ENCODE results near the gene CACNA1B.

DNA sequence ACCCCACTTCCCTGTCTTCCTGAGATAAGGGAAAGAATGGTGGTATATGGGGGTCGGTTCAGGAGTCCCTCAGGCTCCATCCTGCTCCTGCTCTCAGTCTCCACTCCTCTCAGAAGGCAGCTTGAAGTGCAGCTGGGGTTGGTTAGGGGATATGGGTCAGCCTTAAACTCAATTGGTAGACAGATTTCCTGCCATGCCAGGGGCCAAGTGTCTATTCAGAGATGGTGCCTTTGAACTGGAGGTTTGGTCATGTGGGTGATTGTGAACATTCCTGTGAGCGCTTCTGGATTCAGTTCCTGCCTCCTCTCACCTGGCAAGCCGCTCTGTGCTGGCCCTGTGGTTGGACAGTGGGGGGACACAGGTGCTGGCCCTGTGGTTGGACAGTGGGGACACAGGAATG, 35.1 kb downstream of the CACNA1B start:
- TF ChIP-seq SUZ12 (IDR thresholded peaks at IDR 0.05; ENCODE audit: extremely low read depth, insufficient read depth, insufficient read length) (no peak), YY1 (IDR thresholded peaks at IDR 0.05; ENCODE audit: insufficient read depth, insufficient read length) (no peak)
